Neural cell (in vitro differentiated cells): ENCODE data around the gene CSMD2. TPM values are rescaled to one million over a fixed set of nuclear protein-coding genes. Genes with fewer than 3 reads are reported as not detected.
A peak's percentile ranks its signal among the peaks of the same experiment; 100 is the strongest.

Experiments used
- H2AFZ ChIP-seq: fragments of 200-600, 300-800 bp; sonication (generic), shearing (Covaris generic); 2 replicates; pipeline ENCODE4 v1.6.0; 2014; ENCODE audit warnings: low read depth, mild to moderate bottlenecking, antibody characterized with exemption, low read length, moderate library complexity
- H3F3A ChIP-seq: fragments of 200-600 bp; shearing (Covaris generic); 2 replicates; pipeline ENCODE4 v1.6.1; 2016; ENCODE audit warnings: mild to moderate bottlenecking, moderate library complexity, mixed read lengths, antibody characterized with exemption, low read length; ENCODE audit not compliant: insufficient read depth, poor library complexity, severe bottlenecking
- H3K27ac ChIP-seq: fragments of 200-600, 300-800 bp; sonication (generic), shearing (Covaris generic); 2 replicates; pipeline ENCODE4 v1.5.1; 2014; ENCODE audit warnings: mild to moderate bottlenecking, low read length, moderate library complexity
- H3K27me3 ChIP-seq: fragments of 300-800, 200-600 bp; sonication (generic), shearing (Covaris generic); 2 replicates; pipeline ENCODE4 v1.6.0; 2014; ENCODE audit warnings: mild to moderate bottlenecking, low read depth, low read length, moderate library complexity; ENCODE audit not compliant: insufficient read depth
- H3K36me3 ChIP-seq: fragments of 300-800, 200-600 bp; sonication (generic), shearing (Covaris generic); 2 replicates; pipeline ENCODE4 v1.5.1; 2014; ENCODE audit warnings: mild to moderate bottlenecking, antibody characterized with exemption, low read length, moderate library complexity; ENCODE audit not compliant: insufficient read depth
- H3K4me2 ChIP-seq: fragments of 300-800, 200-600 bp; sonication (generic), shearing (Covaris generic); 2 replicates; pipeline ENCODE4 v1.6.0; 2014; ENCODE audit warnings: mild to moderate bottlenecking, low read length
- H3K4me3 ChIP-seq: fragments of 300-800, 200-600 bp; sonication (generic), shearing (Covaris generic); 2 replicates; pipeline ENCODE4 v1.5.1; 2014; ENCODE audit warnings: mild to moderate bottlenecking, low read length, moderate library complexity
- H3K79me2 ChIP-seq: fragments of 200-600 bp; shearing (Covaris generic); replicated peaks from 2 replicates; pipeline ENCODE4 v1.6.0; 2014; ENCODE audit warnings: mild to moderate bottlenecking, low read length, moderate library complexity; ENCODE audit not compliant: insufficient read depth
- H3K9ac ChIP-seq: fragments of 300-800, 200-600 bp; sonication (generic), shearing (Covaris generic); 2 replicates; pipeline ENCODE4 v1.6.1; 2016; ENCODE audit warnings: mild to moderate bottlenecking, low read length, mixed read lengths
- H3K9me2 ChIP-seq: fragments of 200-600 bp; shearing (Covaris generic); 2 replicates; pipeline ENCODE4 v1.6.1; 2016; ENCODE audit warnings: mild to moderate bottlenecking, low read length, mixed read lengths; ENCODE audit not compliant: insufficient read depth
- H3K9me3 ChIP-seq: fragments of 200-600, 300-800 bp; sonication (generic), shearing (Covaris generic); 2 replicates; pipeline ENCODE4 v1.6.1; 2016; ENCODE audit warnings: mild to moderate bottlenecking, mixed run types, low read length, moderate library complexity, mixed read lengths
- H4K20me1 ChIP-seq: fragments of 200-600 bp; shearing (Covaris generic); 2 replicates; pipeline ENCODE4 v1.6.1; 2016; ENCODE audit warnings: mild to moderate bottlenecking, mixed run types; ENCODE audit not compliant: insufficient read depth
- EP300 ChIP-seq: fragments of 450-650 bp; conservative IDR thresholded peaks from 2 replicates; pipeline ENCODE4 v1.6.1; 2014; ENCODE audit warnings: antibody characterized with exemption, mild to moderate bottlenecking, moderate library complexity; ENCODE audit not compliant: poor library complexity, severe bottlenecking
- EZH2 ChIP-seq: fragments of 200-600, 300-800 bp; shearing (Covaris generic), sonication (generic); IDR thresholded peaks from 2 replicates; pipeline ENCODE4 v1.6.1; 2014; ENCODE audit warnings: antibody characterized with exemption, low read length, borderline replicate concordance, mild to moderate bottlenecking; ENCODE audit not compliant: insufficient read depth, poor library complexity, severe bottlenecking
- MXI1 ChIP-seq: fragments of 450-650 bp; conservative IDR thresholded peaks from 2 replicates; pipeline ENCODE4 v1.6.1; 2014; ENCODE audit warnings: antibody characterized with exemption, mild to moderate bottlenecking; ENCODE audit not compliant: poor library complexity, severe bottlenecking
- POLR2AphosphoS5 ChIP-seq: IDR thresholded peaks from 2 replicates; pipeline ENCODE4 v1.6.1; 2012
- RAD21 ChIP-seq: fragments of 450-650 bp; conservative IDR thresholded peaks from 2 replicates; pipeline ENCODE4 v1.6.1; 2014; ENCODE audit warnings: antibody characterized with exemption, mild to moderate bottlenecking, moderate library complexity
- SMC3 ChIP-seq: fragments of 450-650 bp; conservative IDR thresholded peaks from 2 replicates; pipeline ENCODE4 v1.6.1; 2014; ENCODE audit warnings: antibody characterized with exemption, mild to moderate bottlenecking, moderate library complexity; ENCODE audit not compliant: poor library complexity
- TAF1 ChIP-seq: IDR thresholded peaks from 2 replicates; pipeline ENCODE4 v1.6.1; 2012; ENCODE audit warnings: low read depth
- polyA plus RNA-seq: library from polyadenylated mRNA; depleted of rRNA; stranded (reverse); fragments of >200 nt; gene quantifications from 2 replicates; pipeline ENCODE4 v1.2.3, GENCODE V29; 2014
- TF ChIP-seq, protein P1 (sequence below): IDR thresholded peaks from 2 replicates; pipeline ENCODE4 v1.6.1; 2012; ENCODE audit warnings: borderline replicate concordance
- TF ChIP-seq, protein P2 (sequence below): fragments of 450-650 bp; IDR thresholded peaks from 2 replicates; pipeline ENCODE4 v1.5.1; 2014; ENCODE audit warnings: antibody characterized with exemption, mild to moderate bottlenecking, moderate library complexity; ENCODE audit not compliant: poor library complexity, severe bottlenecking

CSMD2 gene
- polyA plus RNA-seq, 1 donor from 2014 or later: 9.6 TPM

DNA sequence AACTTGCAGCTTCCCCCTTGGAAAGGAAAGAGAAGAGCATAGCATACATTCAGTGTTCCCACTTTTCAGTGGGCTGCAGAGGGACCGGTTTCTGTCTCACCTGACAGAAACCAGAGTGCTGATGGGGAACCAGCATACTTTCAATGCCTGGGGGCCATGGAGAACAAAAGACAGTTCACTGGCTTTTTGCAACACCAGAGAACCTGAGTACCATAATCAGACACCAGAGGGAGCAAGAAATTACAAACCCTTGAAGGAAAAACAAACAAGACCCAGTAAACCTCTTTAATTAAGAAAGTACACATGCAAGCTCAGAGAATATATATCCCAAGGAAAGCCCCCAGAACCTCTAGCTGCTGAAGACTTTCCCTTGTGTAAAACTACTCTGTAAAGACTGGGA lies 51.1 kb downstream of the CSMD2 start:
- H3K9me3 ChIP-seq: peaks cover 6% of the 10 kb centered on the region
- no peaks in the 10 kb centered on the region for H3K9me2 ChIP-seq
- H3K27me3 ChIP-seq: no peaks in the 10 kb centered on the region
- no peaks in the 10 kb centered on the region for H4K20me1 ChIP-seq
- no peaks in the 10 kb centered on the region for H3K79me2 ChIP-seq
- H3K27ac ChIP-seq: no peak overlapping the region
- H3K4me2 ChIP-seq: no peak overlapping the region
- no peaks in the 10 kb centered on the region for H3K36me3 ChIP-seq
- no peak overlapping the region for H3K9ac ChIP-seq
- H3K4me3 ChIP-seq: no peak overlapping the region
- no peak overlapping the region for H2AFZ ChIP-seq
- H3F3A ChIP-seq: no peaks in the 10 kb centered on the region
- TF ChIP-seq, protein P1, sequence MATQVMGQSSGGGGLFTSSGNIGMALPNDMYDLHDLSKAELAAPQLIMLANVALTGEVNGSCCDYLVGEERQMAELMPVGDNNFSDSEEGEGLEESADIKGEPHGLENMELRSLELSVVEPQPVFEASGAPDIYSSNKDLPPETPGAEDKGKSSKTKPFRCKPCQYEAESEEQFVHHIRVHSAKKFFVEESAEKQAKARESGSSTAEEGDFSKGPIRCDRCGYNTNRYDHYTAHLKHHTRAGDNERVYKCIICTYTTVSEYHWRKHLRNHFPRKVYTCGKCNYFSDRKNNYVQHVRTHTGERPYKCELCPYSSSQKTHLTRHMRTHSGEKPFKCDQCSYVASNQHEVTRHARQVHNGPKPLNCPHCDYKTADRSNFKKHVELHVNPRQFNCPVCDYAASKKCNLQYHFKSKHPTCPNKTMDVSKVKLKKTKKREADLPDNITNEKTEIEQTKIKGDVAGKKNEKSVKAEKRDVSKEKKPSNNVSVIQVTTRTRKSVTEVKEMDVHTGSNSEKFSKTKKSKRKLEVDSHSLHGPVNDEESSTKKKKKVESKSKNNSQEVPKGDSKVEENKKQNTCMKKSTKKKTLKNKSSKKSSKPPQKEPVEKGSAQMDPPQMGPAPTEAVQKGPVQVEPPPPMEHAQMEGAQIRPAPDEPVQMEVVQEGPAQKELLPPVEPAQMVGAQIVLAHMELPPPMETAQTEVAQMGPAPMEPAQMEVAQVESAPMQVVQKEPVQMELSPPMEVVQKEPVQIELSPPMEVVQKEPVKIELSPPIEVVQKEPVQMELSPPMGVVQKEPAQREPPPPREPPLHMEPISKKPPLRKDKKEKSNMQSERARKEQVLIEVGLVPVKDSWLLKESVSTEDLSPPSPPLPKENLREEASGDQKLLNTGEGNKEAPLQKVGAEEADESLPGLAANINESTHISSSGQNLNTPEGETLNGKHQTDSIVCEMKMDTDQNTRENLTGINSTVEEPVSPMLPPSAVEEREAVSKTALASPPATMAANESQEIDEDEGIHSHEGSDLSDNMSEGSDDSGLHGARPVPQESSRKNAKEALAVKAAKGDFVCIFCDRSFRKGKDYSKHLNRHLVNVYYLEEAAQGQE: no peak
- TF ChIP-seq, protein P2, sequence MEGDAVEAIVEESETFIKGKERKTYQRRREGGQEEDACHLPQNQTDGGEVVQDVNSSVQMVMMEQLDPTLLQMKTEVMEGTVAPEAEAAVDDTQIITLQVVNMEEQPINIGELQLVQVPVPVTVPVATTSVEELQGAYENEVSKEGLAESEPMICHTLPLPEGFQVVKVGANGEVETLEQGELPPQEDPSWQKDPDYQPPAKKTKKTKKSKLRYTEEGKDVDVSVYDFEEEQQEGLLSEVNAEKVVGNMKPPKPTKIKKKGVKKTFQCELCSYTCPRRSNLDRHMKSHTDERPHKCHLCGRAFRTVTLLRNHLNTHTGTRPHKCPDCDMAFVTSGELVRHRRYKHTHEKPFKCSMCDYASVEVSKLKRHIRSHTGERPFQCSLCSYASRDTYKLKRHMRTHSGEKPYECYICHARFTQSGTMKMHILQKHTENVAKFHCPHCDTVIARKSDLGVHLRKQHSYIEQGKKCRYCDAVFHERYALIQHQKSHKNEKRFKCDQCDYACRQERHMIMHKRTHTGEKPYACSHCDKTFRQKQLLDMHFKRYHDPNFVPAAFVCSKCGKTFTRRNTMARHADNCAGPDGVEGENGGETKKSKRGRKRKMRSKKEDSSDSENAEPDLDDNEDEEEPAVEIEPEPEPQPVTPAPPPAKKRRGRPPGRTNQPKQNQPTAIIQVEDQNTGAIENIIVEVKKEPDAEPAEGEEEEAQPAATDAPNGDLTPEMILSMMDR: peak; percentile 32

- Histone ChIP-seq H3K4me3 (no peak overlapping the region), H3K36me3 (no peaks in the 10 kb centered on the region), H3K27me3 (no peaks in the 10 kb centered on the region), H3K4me2 (no peak overlapping the region), H3K9me2 (no peaks in the 10 kb centered on the region), H3K79me2 (no peaks in the 10 kb centered on the region), H2AFZ (no peak overlapping the region), H3K27ac (no peak overlapping the region), H4K20me1 (no peaks in the 10 kb centered on the region), H3F3A (no peaks in the 10 kb centered on the region), H3K9ac (no peak overlapping the region), H3K9me3 (peaks cover 6% of the 10 kb centered on the region)
- no peak for TF ChIP-seq SMC3
- no peak for TF ChIP-seq TAF1
- TF ChIP-seq, protein P1: no peak
- no peak for TF ChIP-seq POLR2AphosphoS5
- TF ChIP-seq RAD21: no peak
- TF ChIP-seq, protein P2: no peak
- no peak for TF ChIP-seq EZH2
- no peak for TF ChIP-seq MXI1
- TF ChIP-seq EP300: no peak
These were observed 51.7 kb downstream of the CSMD2 start for GRCh38 chr1:34113362-34113761.
